Activated B cell treated with CpG ODN at 0.5 μM for 24 hours (primary cell): ENCODE measurements around the gene STARD4. TPM values are rescaled to one million over a fixed set of nuclear protein-coding genes. Genes with fewer than 3 reads are reported as not detected.

Experiments used
- ATAC-seq: fragments of 200-7000 bp; cut with Tn5 transposase; one replicate; pipeline ENCODE4 v1.10.0; 2021; ENCODE audit warnings: low read depth, mild to moderate bottlenecking, moderate library complexity
- CTCF ChIA-PET: fragments of 350-600 bp; sonication (Branson Sonifier 250); formaldehyde crosslinking; loops from one replicate; lab custom pipeline; 2021; ENCODE audit warnings: antibody characterized with exemption; lab: Charles Lee
- POLR2A ChIA-PET: fragments of 350-600 bp; sonication (Branson Sonifier 250); formaldehyde crosslinking; loops from one replicate; lab custom pipeline; 2021; ENCODE audit warnings: antibody characterized with exemption; lab: Charles Lee
- DNase-seq: peaks from one replicate; pipeline ENCODE4 v3.0.0; 2022
- H3K27ac Mint-ChIP-seq: one replicate; pipeline ENCODE4 v1.8.0; 2020; ENCODE audit warnings: mixed read lengths
- H3K27me3 Mint-ChIP-seq: one replicate; pipeline ENCODE4 v1.8.0; 2021; ENCODE audit warnings: mixed read lengths
- H3K36me3 Mint-ChIP-seq: one replicate; pipeline ENCODE4 v1.8.0; 2021; ENCODE audit warnings: low read depth, mixed read lengths
- H3K4me1 Mint-ChIP-seq: one replicate; pipeline ENCODE4 v1.8.0; 2021; ENCODE audit warnings: mixed read lengths
- H3K4me3 Mint-ChIP-seq: one replicate; pipeline ENCODE4 v1.8.0; 2020; ENCODE audit warnings: mild to moderate bottlenecking, mixed read lengths
- H3K9me3 Mint-ChIP-seq: one replicate; pipeline ENCODE4 v1.8.0; 2020; ENCODE audit warnings: mixed read lengths
- intact Hi-C: fragments of 100-400 bp; cut with micrococcal nuclease; formaldehyde crosslinking; loops from one replicate; pipeline ENCODE4 v1.15.1; 2024
- total RNA-seq: library from RNA; stranded (reverse); gene quantifications from 2 replicates; pipeline ENCODE4 v1.2.3, GENCODE V29; 2022
- TF ChIP-seq, protein P1 (sequence below): fragments of 200-600 bp; IDR thresholded peaks from one replicate; pipeline ENCODE4 v1.8.0; 2022; ENCODE audit warnings: antibody characterized with exemption, mild to moderate bottlenecking

STARD4 gene
- total RNA-seq, 1 donor from 2014 or later, result 40.3 TPM

DNA sequence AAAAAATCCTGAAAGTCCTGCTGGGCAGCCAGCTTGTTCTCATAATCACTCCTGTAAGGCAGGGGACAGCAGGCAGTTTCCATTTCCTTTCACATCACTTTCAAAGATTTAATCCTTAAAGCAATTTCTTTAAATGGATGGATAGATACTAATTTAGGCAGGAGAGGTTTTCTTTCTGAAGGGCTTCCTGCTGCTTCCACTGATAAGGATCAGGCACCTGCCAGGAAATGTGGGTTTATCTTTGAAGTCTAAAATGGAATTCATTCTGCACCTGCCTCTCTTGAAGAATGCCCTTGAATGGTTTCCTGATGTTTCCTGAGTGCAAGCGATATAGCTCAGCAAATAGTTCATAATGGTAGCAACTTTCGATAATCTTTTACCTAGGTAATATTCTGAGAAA is 64.5 kb downstream of the STARD4 start:
- no peak for ATAC-seq
- no peaks in the 10 kb centered on the region for H3K36me3 Mint-ChIP-seq
- POLR2A ChIA-PET, result no interaction called here

DNA sequence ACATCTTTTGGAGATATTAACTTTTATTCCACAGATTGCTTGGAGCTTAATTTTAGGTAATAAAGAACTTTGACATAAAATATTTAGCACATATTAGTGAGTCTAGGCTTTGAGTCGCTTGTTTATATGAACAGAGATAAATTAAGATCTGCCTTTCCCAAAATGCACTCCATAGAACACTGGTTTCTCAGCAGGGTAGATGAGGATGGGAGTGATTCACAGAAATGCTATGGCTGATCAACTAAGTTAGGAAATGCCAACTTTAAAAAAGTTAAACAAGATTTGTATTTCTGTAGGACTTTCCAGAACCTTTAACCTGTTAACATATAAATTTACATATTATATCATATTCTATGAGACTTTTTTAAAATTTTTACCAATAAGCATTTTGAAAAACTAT is 65.2 kb downstream of the STARD4 start:
- intact Hi-C loops, result no loop called here
- no peaks in the 10 kb centered on the region for H3K36me3 Mint-ChIP-seq
- H3K4me1 Mint-ChIP-seq, result no peaks in the 10 kb centered on the region
- H3K9me3 Mint-ChIP-seq, result no peaks in the 10 kb centered on the region
- POLR2A ChIA-PET, result no interaction called here
- TF ChIP-seq, protein P1, sequence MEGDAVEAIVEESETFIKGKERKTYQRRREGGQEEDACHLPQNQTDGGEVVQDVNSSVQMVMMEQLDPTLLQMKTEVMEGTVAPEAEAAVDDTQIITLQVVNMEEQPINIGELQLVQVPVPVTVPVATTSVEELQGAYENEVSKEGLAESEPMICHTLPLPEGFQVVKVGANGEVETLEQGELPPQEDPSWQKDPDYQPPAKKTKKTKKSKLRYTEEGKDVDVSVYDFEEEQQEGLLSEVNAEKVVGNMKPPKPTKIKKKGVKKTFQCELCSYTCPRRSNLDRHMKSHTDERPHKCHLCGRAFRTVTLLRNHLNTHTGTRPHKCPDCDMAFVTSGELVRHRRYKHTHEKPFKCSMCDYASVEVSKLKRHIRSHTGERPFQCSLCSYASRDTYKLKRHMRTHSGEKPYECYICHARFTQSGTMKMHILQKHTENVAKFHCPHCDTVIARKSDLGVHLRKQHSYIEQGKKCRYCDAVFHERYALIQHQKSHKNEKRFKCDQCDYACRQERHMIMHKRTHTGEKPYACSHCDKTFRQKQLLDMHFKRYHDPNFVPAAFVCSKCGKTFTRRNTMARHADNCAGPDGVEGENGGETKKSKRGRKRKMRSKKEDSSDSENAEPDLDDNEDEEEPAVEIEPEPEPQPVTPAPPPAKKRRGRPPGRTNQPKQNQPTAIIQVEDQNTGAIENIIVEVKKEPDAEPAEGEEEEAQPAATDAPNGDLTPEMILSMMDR, result no peak
- DNase-seq (no peak), ATAC-seq (no peak)
- H3K4me3 Mint-ChIP-seq, result no peak overlapping the region
- H3K27ac Mint-ChIP-seq, result no peak overlapping the region
- no peaks in the 10 kb centered on the region for H3K27me3 Mint-ChIP-seq
- CTCF ChIA-PET, result no interaction called here

More for the DNA sequence above, 64.5 kb downstream of the STARD4 start:
- Mint-ChIP-seq H3K9me3 (no peaks in the 10 kb centered on the region), H3K4me3 (no peak overlapping the region), H3K4me1 (no peaks in the 10 kb centered on the region), H3K27me3 (no peaks in the 10 kb centered on the region), H3K27ac (no peak overlapping the region)
- TF ChIP-seq, protein P1, result no peak
- CTCF ChIA-PET, result no interaction called here
- no peak for DNase-seq
- intact Hi-C loops, result no loop called here

Other genes starting within 250 kb of the STARD4 start
- gene NREP, start 244.7 kb upstream of the STARD4 start, total RNA-seq, result 12.6 and 14.7 TPM in 2 replicates